NT2/D1 (cell line): ENCODE data around the gene LAD1.

Source experiments
- SUZ12 ChIP-seq: IDR thresholded peaks from 2 replicates; pipeline ENCODE4 v1.6.1; 2011; ENCODE audit not compliant: insufficient read length, insufficient read depth; ENCODE audit errors: extremely low read depth
- YY1 ChIP-seq: IDR thresholded peaks from 2 replicates; pipeline ENCODE4 v1.6.1; 2011; ENCODE audit not compliant: insufficient read length, insufficient read depth
- ZNF274 ChIP-seq: IDR thresholded peaks from 2 replicates; pipeline ENCODE4 v1.6.1; 2011; ENCODE audit warnings: mild to moderate bottlenecking, low read depth, low read length

GRCh38 chr1:201332021-201332420 lies 67.1 kb downstream of the LAD1 start:
- TF ChIP-seq YY1 (no peak), ZNF274 (no peak), SUZ12 (no peak)
